PC-9 (cell line): Measurements from ENCODE around the gene PPP1CC.
"Not testable (repeated sequence)": the region's sequence is repeated elsewhere in the genome, so short reads cannot be mapped to it uniquely, and the experiment has no call there.

ENCODE experiments used
- CTCF ChIP-seq: fragments of 200-600 bp; sonication (generic); conservative IDR thresholded peaks from 2 replicates; pipeline ENCODE4 v1.6.1; 2017; ENCODE audit warnings: mixed run types, antibody characterized with exemption, mild to moderate bottlenecking, moderate library complexity
- EZH2 ChIP-seq: fragments of 200-600 bp; sonication (generic); IDR thresholded peaks from 2 replicates; pipeline ENCODE4 v1.8.0; 2017; ENCODE audit warnings: antibody characterized with exemption, low read depth

DNA sequence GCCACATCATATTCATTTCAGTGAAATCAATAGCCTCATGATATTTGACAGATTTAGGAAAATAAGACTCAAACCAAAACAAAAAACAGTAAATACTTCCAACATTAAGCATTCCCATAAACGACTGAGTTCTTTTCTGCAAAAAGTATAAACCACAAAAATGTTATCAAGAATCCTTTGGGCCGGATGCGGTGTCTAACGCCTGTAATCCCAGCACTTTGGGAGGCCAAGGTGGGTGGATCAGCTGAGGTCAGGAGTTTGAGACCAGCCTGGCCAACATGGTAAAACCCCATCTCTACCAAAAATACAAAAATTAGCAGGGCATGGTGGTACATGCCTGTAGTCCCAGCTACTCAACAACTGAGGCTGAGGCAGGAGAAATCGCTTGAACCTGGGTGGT lies 5.7 kb downstream of the PPP1CC start:
- not testable (repeated sequence) for TF ChIP-seq EZH2, CTCF
